GM21528 (cell line): Measurements from ENCODE around the gene FGF2.
"Not testable (repeated sequence)": the region's sequence is repeated elsewhere in the genome, so short reads cannot be mapped to it uniquely, and the experiment has no call there.

Experiments
- ATAC-seq: cut with Tn5 transposase; IDR thresholded peaks from one replicate; pipeline ENCODE4 v1.9.1; 2021; ENCODE audit warnings: mild to moderate bottlenecking, moderate library complexity; ENCODE audit not compliant: unreplicated experiment, low FRiP score

Gene FGF2

GRCh38 chr4:122811781-122812180 lies 14.8 kb upstream of the FGF2 start:
- not testable (repeated sequence) for ATAC-seq

- ATAC-seq, result not testable (repeated sequence)
Measured at GRCh38 chr4:122812823-122813222, 13.8 kb upstream of the FGF2 start.

- peak; percentile 98 for ATAC-seq
Measured at GRCh38 chr4:122814426-122814825, 12.2 kb upstream of the FGF2 start.

GRCh38 chr4:122815248-122815647 lies 11.4 kb upstream of the FGF2 start:
- ATAC-seq, result no peak

GRCh38 chr4:122816476-122816875 lies 10.2 kb upstream of the FGF2 start:
- no peak for ATAC-seq

GRCh38 chr4:122819708-122820449 lies 6.8 kb upstream of the FGF2 start:
- ATAC-seq, result no peak

GRCh38 chr4:122821092-122821491 lies 5.5 kb upstream of the FGF2 start:
- no peak for ATAC-seq

GRCh38 chr4:122822466-122822865 lies 4.2 kb upstream of the FGF2 start:
- no peak for ATAC-seq

GRCh38 chr4:122823476-122823875 lies 3.2 kb upstream of the FGF2 start:
- no peak for ATAC-seq

- ATAC-seq, result no peak
Measured at GRCh38 chr4:122824616-122825015, 2.0 kb upstream of the FGF2 start.

GRCh38 chr4:122826079-122826527 lies 528 bp upstream of the FGF2 start:
- no peak for ATAC-seq

- peak; percentile 59 for ATAC-seq
Measured at GRCh38 chr4:122827258-122827878, 737 bp downstream of the FGF2 start.

GRCh38 chr4:122827879-122828601 lies 1.4 kb downstream of the FGF2 start:
- peak; percentile 90 for ATAC-seq

- no peak for ATAC-seq
Measured at GRCh38 chr4:122830426-122831095, 3.9 kb downstream of the FGF2 start.

GRCh38 chr4:122831515-122832196 lies 5.0 kb downstream of the FGF2 start:
- no peak for ATAC-seq

- ATAC-seq, result no peak
Measured at GRCh38 chr4:122832732-122833131, 6.1 kb downstream of the FGF2 start.

GRCh38 chr4:122833999-122834398 lies 7.4 kb downstream of the FGF2 start:
- no peak for ATAC-seq

GRCh38 chr4:122836941-122837340 lies 10.3 kb downstream of the FGF2 start:
- ATAC-seq, result no peak

- ATAC-seq, result no peak
Measured at GRCh38 chr4:122838034-122838433, 11.4 kb downstream of the FGF2 start.

GRCh38 chr4:122842392-122842791 lies 15.8 kb downstream of the FGF2 start:
- ATAC-seq, result no peak
